ENCODE data around the gene LMOD3. TPM values are rescaled to one million over a fixed set of nuclear protein-coding genes. Genes with fewer than 3 reads are reported as not detected.

The LMOD3 gene
- total RNA-seq, 1 donor: not detected

DNA sequence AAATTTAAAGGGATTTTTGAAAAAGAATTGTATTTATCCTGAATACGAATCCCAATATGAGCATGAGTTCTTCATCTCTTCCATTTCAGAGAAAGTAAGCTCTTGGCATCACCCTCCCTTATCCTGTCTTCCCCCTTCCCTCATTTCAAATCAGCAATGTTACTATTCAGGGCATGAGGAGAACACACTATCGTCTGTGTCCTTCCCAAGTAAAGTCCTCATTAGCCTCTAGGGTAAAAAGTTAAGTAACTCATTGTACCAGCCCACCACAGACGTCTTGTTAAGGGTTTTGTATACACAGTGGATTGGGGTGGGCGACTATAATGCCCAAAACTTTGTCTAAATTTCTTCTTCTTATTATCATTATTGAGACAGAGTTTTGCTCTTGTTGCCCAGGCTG, 22.8 kb downstream of the LMOD3 start:
- TF ChIP-seq, protein P1, sequence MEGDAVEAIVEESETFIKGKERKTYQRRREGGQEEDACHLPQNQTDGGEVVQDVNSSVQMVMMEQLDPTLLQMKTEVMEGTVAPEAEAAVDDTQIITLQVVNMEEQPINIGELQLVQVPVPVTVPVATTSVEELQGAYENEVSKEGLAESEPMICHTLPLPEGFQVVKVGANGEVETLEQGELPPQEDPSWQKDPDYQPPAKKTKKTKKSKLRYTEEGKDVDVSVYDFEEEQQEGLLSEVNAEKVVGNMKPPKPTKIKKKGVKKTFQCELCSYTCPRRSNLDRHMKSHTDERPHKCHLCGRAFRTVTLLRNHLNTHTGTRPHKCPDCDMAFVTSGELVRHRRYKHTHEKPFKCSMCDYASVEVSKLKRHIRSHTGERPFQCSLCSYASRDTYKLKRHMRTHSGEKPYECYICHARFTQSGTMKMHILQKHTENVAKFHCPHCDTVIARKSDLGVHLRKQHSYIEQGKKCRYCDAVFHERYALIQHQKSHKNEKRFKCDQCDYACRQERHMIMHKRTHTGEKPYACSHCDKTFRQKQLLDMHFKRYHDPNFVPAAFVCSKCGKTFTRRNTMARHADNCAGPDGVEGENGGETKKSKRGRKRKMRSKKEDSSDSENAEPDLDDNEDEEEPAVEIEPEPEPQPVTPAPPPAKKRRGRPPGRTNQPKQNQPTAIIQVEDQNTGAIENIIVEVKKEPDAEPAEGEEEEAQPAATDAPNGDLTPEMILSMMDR (IDR thresholded peaks at IDR 0.05; ENCODE audit: insufficient read depth, low read length): no peak
- no peak overlapping the region for H3K4me3 ChIP-seq (ENCODE audit: low read depth, low read length)
- no peak for DNase-seq (ENCODE audit: low read depth)

DNA sequence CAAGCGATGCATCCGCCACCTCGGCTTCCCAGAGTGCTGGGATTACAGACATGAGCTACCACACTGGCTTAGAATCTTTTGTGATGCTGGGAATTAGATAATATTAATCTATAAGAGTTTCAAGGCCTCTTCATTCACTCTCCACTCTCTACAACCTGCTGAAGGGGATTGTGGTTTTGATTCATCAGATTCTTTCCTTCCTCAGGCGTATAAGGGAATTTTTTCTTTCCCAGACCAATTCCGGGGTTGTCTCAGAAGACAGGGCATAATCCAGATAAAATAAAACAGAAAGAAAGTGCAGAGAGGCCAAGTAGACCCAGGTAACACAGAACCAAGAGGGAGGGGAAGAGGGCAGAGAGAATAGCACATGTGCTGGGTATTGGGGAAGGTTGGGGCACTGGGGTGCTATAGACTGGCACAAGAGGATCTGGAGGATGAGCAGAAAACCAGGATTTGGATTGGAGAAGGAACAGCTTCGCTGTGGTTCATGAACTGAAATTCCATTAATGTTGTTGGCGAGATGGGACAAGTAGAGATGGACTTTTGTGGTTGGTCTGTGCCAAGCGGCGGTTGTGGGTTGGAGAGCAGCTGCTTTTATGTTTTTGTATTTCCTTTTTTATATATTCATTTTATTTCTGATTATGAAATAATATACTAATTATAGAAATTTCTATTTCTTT, 24.8 kb downstream of the LMOD3 start:
- no peak for DNase-seq (ENCODE audit: low read depth)
- TF ChIP-seq, protein P1 (IDR thresholded peaks at IDR 0.05; ENCODE audit: insufficient read depth, low read length): no peak
- no peak overlapping the region for H3K4me3 ChIP-seq (ENCODE audit: low read depth, low read length)

DNA sequence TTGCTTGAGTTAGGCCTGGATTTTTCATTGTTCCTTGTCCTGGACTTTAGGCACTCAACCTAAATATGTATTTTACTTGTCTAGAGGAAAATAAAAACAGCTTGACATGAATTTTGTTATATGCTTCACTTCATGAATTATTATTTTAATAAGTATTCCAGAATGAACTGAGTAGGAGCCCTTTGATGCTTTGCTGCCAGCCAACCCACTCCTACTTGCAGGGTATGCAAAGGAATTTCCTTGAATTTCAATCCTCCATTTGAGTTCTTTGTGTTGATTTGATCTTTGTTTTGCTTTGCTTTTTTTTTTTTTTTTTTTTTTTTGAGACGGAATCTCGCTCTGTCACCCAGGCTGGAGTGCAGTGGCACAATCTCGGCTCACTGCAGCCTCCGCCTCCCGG, 26.1 kb downstream of the LMOD3 start:
- no peak for DNase-seq (ENCODE audit: low read depth)

DNA sequence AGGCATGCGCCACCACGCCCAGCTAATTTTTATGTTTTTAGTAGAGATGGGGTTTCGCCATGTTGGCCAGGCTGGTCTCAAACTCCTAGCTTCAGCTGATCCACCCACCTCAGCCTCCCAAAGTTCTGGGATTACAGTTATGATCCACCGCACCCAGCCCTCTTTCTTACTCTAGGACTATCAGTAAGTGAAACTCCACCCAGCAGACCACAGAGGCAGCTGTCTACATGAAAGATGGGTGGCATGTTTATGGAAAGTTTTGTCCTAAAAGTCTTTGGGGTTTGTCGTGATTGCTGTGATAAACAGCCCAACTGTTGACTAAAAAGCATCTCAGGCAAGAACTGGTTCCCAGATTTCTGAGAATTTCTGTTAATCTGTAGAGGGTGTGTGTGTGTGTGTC, 26.8 kb downstream of the LMOD3 start:
- no peak overlapping the region for H3K4me3 ChIP-seq (ENCODE audit: low read depth, low read length)
- TF ChIP-seq, protein P1 (IDR thresholded peaks at IDR 0.05; ENCODE audit: insufficient read depth, low read length): no peak
- no peak for DNase-seq (ENCODE audit: low read depth)

More for the DNA sequence above, 26.1 kb downstream of the LMOD3 start:
- TF ChIP-seq, protein P1 (IDR thresholded peaks at IDR 0.05; ENCODE audit: insufficient read depth, low read length): no peak
- no peak overlapping the region for H3K4me3 ChIP-seq (ENCODE audit: low read depth, low read length)

DNA sequence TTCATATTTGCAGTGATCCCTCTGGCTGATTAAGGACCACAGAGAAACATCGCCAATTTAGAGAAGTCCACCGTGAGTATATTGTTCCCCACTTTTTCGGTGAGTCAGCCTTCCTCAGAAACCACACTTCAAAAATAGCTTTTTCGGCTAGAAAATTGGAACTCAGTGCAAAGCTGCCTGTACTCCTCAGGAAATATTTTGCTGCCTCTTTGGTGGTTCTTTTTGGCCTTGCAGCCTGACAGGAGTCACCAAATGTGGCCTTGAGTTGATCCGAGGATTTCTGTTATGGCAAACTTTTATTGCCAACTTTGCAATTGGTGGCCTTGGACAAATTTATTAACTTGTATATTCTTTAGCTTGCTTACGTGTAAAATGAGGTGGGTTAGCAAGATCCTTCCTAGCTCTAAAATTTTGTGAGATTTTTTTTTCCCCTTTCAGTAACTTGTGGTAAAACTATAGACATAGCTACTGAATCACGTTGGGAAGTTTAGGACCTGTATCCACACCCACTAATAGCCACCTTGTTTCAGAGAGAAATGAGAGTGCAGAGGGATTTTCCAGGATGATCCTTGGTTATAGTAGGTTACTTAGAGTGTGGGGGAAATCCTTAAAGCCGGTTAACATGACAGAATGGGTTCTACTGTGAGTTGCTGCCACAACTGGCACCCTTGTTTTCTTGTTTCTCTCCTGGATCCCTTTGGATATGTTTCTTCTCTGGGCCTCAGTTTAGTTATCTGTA, 27.8 kb downstream of the LMOD3 start:
- peak; percentile 72 for DNase-seq (ENCODE audit: low read depth)
- TF ChIP-seq, protein P1 (IDR thresholded peaks at IDR 0.05; ENCODE audit: insufficient read depth, low read length): no peak

DNA sequence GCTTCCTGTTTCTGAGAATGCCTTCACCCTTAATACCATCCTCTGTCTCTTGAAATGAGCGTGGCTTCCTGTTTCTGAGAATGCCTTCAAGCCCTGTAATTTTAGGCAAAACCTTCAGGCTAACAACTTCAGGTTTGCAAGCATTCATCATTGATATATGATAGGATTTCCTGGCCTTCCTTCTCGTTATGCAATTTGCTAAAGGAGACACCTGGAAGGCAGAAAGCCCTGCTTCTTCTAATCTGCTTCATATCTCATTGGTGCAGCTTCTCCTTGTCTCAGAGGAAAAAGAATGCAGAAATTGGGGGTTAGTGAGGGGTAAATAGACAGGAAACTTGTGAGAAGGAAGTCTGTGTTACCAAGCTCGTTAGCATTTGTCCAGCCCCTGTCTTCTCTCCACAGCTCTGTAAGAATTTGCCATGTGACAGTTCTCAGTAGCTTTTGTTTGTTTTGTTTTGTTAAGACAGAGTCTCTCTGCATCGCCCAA, 30.3 kb downstream of the LMOD3 start:
- TF ChIP-seq, protein P1 (IDR thresholded peaks at IDR 0.05; ENCODE audit: insufficient read depth, low read length): no peak
- no peak for DNase-seq (ENCODE audit: low read depth)
- no peak overlapping the region for H3K4me3 ChIP-seq (ENCODE audit: low read depth, low read length)

More for the DNA sequence above, 27.8 kb downstream of the LMOD3 start:
- H3K4me3 ChIP-seq (ENCODE audit: low read depth, low read length): no peak overlapping the region
